HG03565 (cell line): ENCODE results near the gene AGPAT2.

Source experiments
- ATAC-seq: cut with Tn5 transposase; IDR thresholded peaks from one replicate; pipeline ENCODE4 v1.9.1; 2021; ENCODE audit warnings: mild to moderate bottlenecking, moderate library complexity; ENCODE audit not compliant: unreplicated experiment

AGPAT2 gene

GRCh38 chr9:136629001-136629878 lies 58.0 kb downstream of the AGPAT2 start:
- no peak for ATAC-seq

GRCh38 chr9:136628268-136628667 lies 59.0 kb downstream of the AGPAT2 start:
- ATAC-seq: no peak

- no peak for ATAC-seq
Observed at GRCh38 chr9:136627703-136628102, 59.6 kb downstream of the AGPAT2 start.

GRCh38 chr9:136626740-136627642 lies 60.3 kb downstream of the AGPAT2 start:
- no peak for ATAC-seq

GRCh38 chr9:136626066-136626725 lies 61.1 kb downstream of the AGPAT2 start:
- no peak for ATAC-seq

GRCh38 chr9:136625101-136626065 lies 61.9 kb downstream of the AGPAT2 start:
- no peak for ATAC-seq

- ATAC-seq: no peak
Observed at GRCh38 chr9:136624184-136624951, 62.9 kb downstream of the AGPAT2 start.

- ATAC-seq: no peak
Observed at GRCh38 chr9:136623842-136624183, 63.4 kb downstream of the AGPAT2 start.
